ENCODE data around the gene SLC35F4.
"Not testable (repeated sequence)": the region's sequence is repeated elsewhere in the genome, so short reads cannot be mapped to it uniquely, and the experiment has no call there.

Gene SLC35F4

DNA sequence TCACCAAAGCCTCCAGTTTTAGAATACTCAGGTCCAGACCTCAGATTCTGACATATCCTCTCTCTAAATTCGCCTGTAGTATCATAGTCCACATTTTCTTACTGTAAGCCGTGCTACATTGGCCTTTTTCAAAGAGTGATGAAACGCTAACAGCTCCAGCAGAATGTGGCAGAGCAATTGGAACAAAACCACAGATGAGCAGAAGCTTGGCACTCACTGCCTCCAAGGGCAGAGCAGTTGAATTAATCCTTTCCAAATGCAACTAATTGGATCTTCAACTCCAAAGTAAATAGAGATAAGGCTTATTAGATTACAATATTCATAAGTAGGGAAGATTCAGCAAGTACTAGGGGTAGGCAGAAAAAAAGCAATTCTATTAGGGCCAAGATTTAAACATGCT lies 128.3 kb downstream of the SLC35F4 start:
- Mint-ChIP-seq H3K4me3 (no peak overlapping the region), H3K4me1 (ENCODE audit: low read depth) (no peaks in the 10 kb centered on the region)

DNA sequence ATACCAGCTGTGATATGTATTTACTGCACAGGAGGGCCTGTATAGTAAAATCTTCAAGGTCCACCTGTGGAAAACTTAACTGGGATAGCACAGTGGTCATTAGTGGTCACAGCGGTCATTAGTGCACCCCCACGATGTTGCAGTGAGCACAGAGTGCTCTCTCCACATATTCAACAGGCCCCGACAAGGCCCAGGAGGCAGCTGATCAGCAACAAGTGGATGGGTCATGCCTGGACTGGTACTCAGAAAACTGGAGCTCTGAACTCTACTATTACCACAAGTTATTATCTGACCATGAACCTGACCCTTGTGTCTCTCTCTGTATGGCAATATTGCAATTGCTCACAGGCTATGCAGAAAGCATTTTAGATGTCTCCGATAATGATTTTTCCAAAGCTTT lies 129.5 kb downstream of the SLC35F4 start:
- DNase-seq: no peak
- Mint-ChIP-seq H3K4me1 (ENCODE audit: low read depth) (no peaks in the 10 kb centered on the region), H3K36me3 (ENCODE audit: low read depth) (no peaks in the 10 kb centered on the region), H3K4me3 (no peak overlapping the region), H3K27me3 (no peaks in the 10 kb centered on the region), H3K27ac (no peak overlapping the region), H3K9me3 (no peaks in the 10 kb centered on the region)

More for the DNA sequence above, 128.3 kb downstream of the SLC35F4 start:
- H3K36me3 Mint-ChIP-seq (ENCODE audit: low read depth): no peaks in the 10 kb centered on the region
- no peaks in the 10 kb centered on the region for H3K27me3 Mint-ChIP-seq
- no peak overlapping the region for H3K27ac Mint-ChIP-seq
- no peaks in the 10 kb centered on the region for H3K9me3 Mint-ChIP-seq
- DNase-seq: no peak

DNA sequence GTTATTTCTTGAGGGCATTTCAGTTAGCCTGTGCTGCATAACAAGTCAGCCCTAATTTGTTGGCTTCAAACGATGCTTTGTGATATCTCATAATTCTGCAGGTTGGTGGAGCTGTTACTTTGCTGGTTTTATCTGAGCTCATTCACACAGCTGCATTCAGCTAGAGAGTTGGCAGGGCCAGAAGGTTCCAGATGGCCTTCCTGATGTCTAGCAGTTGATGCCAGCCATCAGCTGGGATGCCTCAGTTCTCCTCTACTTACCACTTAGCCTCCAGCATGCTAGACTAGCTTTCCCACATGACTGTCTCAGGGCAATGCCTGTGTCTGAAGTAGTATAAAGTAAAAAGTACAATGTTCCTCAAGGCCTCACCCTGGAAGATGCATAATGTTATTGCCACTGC lies 130.6 kb downstream of the SLC35F4 start:
- Mint-ChIP-seq H3K27ac (no peak overlapping the region), H3K9me3 (no peaks in the 10 kb centered on the region), H3K27me3 (no peaks in the 10 kb centered on the region), H3K4me3 (no peak overlapping the region), H3K36me3 (ENCODE audit: low read depth) (no peaks in the 10 kb centered on the region), H3K4me1 (ENCODE audit: low read depth) (no peaks in the 10 kb centered on the region)
- DNase-seq: no peak

DNA sequence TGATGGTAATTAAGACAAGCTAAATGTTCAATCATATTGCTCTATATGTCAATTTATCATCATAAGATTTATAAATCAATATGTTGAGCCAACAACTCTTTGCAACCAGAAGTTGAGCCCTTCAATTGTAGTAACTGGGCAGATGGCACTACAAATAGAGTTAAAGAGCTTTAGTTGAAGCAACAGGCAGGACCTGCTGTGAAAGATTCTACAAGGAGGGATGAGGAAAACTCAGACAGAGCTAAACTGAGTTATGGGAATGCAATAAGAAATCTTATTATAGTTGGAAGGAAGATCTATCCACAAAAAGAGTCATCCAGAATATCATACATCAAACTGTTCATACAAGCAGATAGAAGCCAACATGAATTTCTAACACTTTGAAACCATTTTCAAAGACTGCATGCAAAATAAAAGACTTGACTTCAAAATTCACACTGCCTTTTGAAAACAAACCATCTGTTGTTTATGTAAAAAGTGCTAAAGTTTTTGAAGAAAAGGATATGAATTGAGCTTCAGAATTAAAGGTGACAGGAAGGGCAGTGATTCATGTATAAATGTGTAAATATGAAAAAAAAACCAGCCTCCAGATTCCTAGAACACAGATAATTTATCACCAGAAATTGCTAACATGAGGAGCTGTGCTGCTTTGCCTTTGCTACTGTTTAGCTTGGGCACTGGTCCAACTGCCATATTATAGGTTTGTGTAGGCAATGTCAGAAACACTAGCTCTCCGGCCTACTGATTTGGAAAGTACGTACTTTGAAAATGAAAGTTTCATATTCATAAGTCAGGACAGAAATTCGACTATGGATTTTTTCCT lies 133.2 kb downstream of the SLC35F4 start:
- Mint-ChIP-seq H3K4me3 (no peak overlapping the region), H3K4me1 (ENCODE audit: low read depth) (no peaks in the 10 kb centered on the region), H3K9me3 (no peaks in the 10 kb centered on the region), H3K27ac (no peak overlapping the region), H3K27me3 (no peaks in the 10 kb centered on the region), H3K36me3 (ENCODE audit: low read depth) (no peaks in the 10 kb centered on the region)
- DNase-seq: no peak

DNA sequence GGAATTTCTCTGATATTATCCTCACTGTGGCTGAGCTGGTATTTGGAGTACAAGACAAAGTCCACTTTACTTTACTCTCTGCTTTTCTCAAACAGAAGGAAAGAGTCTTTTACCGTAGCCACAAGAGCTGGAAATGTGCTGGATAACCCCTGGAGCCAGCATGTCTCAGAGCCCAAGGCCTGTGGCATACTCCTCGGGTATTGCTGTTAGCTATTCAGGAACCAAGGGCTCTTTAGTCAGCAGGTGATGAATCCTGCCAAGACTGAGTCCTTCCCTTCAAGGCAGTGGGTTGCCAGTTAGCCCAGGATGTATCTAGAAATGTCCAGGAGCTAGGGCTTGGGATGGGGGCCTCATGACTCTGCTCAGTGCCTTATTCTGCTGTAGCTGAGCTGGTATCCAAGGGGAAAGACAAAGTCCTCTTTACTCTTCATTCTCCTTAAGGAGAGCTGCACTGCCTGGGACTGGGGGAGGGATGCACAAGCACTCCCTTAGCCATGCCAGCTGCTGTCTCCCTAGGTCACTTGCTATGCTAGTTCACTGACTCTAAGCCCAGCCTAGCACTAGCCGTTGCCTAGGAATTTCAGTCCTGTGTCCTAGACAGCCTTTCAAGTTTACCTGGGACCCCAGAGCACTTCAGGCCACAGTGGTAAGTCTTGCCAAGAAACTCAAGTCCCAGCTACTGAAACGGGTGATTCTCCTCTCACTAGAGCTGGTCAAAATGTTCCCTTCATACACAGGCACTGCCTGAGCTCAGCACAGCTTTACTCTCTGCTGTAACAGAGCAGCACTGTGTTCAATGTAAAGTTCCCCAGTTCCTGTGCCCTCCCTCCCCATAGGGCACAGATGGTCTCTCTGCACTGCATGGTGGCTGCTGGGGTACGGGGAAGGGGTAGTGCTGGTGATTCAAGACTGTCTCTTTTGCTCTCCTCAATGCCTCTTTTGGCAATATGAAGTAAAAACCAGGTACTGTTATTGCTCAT lies 136.4 kb downstream of the SLC35F4 start:
- no peaks in the 10 kb centered on the region for H3K27me3 Mint-ChIP-seq
- DNase-seq: no peak
- peaks cover 4% of the 10 kb centered on the region for H3K9me3 Mint-ChIP-seq
- H3K27ac Mint-ChIP-seq: no peak overlapping the region
- H3K4me1 Mint-ChIP-seq (ENCODE audit: low read depth): no peaks in the 10 kb centered on the region
- no peaks in the 10 kb centered on the region for H3K36me3 Mint-ChIP-seq (ENCODE audit: low read depth)
- no peak overlapping the region for H3K4me3 Mint-ChIP-seq

DNA sequence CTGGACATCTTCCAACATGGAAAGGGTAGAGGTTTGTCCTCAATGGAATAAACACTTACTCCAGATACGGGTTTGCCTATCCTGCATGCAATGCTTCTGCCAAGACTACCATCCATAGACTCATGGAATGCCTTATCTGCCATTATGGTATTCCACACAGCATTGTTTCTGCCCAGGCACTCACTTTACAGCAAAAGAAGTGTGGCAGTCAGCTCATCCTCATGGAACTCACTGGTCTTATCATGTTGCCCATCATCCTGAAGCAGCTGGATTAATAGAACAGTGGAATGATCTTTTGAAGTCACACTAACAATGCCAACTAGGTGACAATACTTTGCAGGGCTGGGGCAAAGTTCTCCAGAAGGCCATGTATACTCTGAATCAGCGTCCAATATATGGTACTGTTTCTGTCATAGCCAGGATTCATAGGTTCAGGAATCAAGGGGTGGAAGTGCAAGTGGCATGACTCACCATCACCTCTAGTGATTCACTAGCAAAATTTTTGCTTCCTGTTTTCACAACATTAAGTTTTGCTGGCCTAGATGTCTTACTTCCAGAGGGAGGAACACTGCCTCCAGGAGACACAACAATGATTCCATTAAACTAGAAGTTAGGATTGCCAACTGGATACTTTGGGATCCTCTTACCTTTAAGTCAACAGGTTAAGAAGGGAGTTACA lies 140.4 kb downstream of the SLC35F4 start:
- no peak overlapping the region for H3K27ac Mint-ChIP-seq
- no peak for DNase-seq
- H3K36me3 Mint-ChIP-seq (ENCODE audit: low read depth): no peaks in the 10 kb centered on the region
- no peaks in the 10 kb centered on the region for H3K27me3 Mint-ChIP-seq
- peaks cover 7% of the 10 kb centered on the region for H3K9me3 Mint-ChIP-seq
- no peak overlapping the region for H3K4me3 Mint-ChIP-seq
- H3K4me1 Mint-ChIP-seq (ENCODE audit: low read depth): no peaks in the 10 kb centered on the region

DNA sequence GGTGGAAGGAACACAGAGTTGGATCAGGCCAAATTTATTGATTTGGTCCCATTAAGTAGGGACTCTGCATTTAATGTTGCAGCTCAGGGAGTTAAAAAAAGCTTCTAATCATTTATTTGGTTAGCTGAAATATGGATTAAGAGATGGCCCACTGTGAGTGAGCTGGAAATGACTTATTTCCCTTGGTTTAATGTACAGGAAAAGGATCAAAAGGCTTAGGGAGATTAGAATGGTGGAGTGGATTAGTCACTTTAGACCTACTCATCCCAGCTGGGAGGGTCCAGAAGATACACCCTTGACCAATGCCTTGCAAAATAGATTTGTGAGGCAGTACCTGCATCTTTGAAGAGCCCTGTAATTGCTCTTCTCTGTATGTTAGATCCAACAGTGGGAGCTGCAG lies 143.8 kb downstream of the SLC35F4 start:
- not testable (repeated sequence) for DNase-seq; H3K9me3 Mint-ChIP-seq; H3K27me3 Mint-ChIP-seq; H3K36me3 Mint-ChIP-seq (ENCODE audit: low read depth); H3K27ac Mint-ChIP-seq; H3K4me3 Mint-ChIP-seq; H3K4me1 Mint-ChIP-seq (ENCODE audit: low read depth)

DNA sequence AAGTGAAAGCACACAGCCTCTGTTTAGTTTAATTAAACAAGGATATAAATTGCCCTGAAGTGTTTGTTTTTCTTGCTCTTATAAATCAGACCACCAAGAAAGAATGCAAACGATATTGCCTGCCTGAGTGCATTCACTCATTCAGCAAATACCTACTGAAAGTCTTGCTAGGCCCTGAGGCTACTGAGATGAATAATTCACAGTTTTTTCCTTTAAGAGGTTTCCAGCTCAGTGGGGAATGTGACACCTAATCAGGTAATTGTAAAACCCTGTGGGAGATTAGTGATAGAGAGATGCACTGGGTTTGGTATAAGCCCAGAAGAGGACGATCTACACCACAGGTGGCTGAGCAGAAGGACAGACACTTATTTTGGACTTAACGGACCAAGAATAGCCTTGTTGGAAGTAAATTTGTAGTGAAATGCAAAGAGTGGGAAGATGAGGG lies 151.4 kb downstream of the SLC35F4 start:
- H3K27me3 Mint-ChIP-seq: no peaks in the 10 kb centered on the region
- peaks cover 10% of the 10 kb centered on the region for H3K9me3 Mint-ChIP-seq
- no peak for DNase-seq
- no peak overlapping the region for H3K4me3 Mint-ChIP-seq
- H3K36me3 Mint-ChIP-seq (ENCODE audit: low read depth): no peaks in the 10 kb centered on the region
- no peaks in the 10 kb centered on the region for H3K4me1 Mint-ChIP-seq (ENCODE audit: low read depth)
- no peak overlapping the region for H3K27ac Mint-ChIP-seq

DNA sequence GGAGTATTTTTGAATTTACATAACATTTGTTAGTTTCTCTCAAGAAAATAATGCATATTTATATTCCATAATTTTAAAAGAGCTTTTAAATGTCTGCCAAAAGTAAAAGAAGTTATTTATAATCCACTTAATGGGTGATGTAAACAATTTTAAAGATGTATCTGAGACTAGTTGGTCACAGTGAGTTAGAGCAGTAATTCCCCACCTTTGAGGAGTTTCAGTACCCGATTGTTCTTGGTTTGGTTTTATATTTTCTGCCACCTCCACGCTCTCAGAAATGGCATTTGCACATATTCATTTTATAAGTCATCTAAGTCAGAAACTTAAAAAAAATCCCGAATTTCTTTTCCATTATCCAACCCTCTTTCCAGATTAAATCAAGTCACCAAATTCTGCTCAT lies 153.2 kb downstream of the SLC35F4 start:
- H3K27me3 Mint-ChIP-seq: no peaks in the 10 kb centered on the region
- no peak overlapping the region for H3K27ac Mint-ChIP-seq

DNA sequence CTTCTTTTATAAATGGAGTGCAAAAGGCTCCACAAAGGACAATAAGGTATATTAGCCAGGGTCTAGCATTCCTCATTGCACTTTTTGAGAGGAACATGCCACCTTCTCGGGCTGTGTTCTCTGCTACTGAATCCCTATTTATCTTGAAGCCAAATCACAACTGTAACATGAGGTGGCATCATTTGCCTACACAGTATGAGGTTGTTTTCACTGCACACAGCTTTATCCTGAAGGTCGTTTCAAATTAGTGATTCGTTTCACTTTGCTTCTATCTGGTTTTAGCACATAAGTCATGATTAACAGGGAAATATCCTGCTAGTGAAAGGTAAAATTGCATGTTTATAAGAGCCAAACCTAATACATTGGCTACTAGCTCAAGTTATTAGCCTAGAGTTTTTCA lies 153.8 kb downstream of the SLC35F4 start:
- Mint-ChIP-seq H3K36me3 (ENCODE audit: low read depth) (no peaks in the 10 kb centered on the region), H3K4me1 (ENCODE audit: low read depth) (no peaks in the 10 kb centered on the region), H3K9me3 (peaks cover 10% of the 10 kb centered on the region), H3K27me3 (no peaks in the 10 kb centered on the region), H3K27ac (no peak overlapping the region), H3K4me3 (no peak overlapping the region)
- DNase-seq: no peak

More for the DNA sequence above, 153.2 kb downstream of the SLC35F4 start:
- no peak for DNase-seq
- no peaks in the 10 kb centered on the region for H3K4me1 Mint-ChIP-seq (ENCODE audit: low read depth)
- H3K4me3 Mint-ChIP-seq: no peak overlapping the region
- no peaks in the 10 kb centered on the region for H3K36me3 Mint-ChIP-seq (ENCODE audit: low read depth)
- peaks cover 10% of the 10 kb centered on the region for H3K9me3 Mint-ChIP-seq

DNA sequence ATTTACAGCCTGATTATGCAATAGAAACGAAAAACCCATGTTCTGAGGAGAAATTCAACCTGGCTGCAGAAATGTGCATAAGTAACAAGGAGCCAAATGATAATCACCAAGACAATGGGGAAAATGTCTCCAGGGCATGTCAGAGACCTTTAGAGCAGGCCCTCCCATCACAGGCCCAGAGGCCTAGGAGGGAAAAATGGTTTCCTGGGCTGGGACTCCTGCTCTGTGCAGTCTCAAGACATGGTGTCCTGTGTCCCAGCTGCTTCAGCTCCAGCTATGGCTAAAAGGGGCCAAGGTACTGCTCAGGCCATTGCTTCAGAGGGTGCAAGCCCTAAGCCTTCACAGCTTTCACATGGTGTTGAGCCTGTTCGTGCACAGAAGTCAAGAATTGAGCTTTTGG lies 156.0 kb downstream of the SLC35F4 start:
- H3K27ac Mint-ChIP-seq: no peak overlapping the region
- H3K9me3 Mint-ChIP-seq: peaks cover 10% of the 10 kb centered on the region
- DNase-seq: no peak
- H3K4me1 Mint-ChIP-seq (ENCODE audit: low read depth): no peaks in the 10 kb centered on the region
- H3K4me3 Mint-ChIP-seq: no peak overlapping the region
- H3K27me3 Mint-ChIP-seq: no peaks in the 10 kb centered on the region
- H3K36me3 Mint-ChIP-seq (ENCODE audit: low read depth): no peaks in the 10 kb centered on the region

DNA sequence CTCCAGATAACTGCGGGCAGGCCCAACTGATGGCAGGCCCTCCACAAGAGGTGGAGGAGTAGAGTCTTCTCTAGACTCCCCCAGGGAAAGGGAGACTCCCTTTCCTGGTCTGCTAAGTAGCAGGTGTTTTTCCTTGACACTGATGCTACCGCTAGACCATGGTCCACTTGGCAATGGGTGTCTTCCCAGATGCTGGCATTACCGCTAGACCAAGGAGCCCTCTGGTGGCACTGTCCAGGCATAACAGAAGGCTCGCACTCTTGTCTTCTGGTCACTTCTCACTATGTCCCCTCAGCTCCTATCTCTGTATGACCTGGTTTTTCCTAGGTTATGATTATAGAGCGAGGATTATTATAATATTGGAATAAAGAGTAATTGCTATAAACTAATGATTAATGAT lies 156.8 kb downstream of the SLC35F4 start:
- not testable (repeated sequence) for H3K36me3 Mint-ChIP-seq (ENCODE audit: low read depth); H3K27ac Mint-ChIP-seq; DNase-seq; H3K4me1 Mint-ChIP-seq (ENCODE audit: low read depth); H3K27me3 Mint-ChIP-seq; H3K4me3 Mint-ChIP-seq
- H3K9me3 Mint-ChIP-seq: peaks cover 10% of the 10 kb centered on the region

DNA sequence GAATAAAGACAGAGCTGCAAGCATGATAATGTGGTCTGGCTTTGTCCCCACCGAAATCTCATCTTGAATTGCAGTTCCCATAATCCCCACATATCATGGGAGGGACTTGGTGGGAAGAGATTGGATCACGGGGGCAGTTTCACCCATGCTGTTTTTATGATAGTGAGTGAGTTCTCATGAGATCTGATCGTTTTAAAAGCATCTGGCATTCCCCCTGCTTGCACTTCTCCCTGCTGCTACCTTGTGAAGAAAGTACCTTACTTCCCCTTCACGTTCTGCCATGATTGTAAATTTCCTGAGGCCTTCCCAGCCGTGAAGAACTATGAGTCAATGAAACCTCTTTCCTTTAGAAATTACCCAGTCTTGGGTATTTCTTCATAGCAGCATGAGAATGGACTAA lies 158.7 kb downstream of the SLC35F4 start:
- Mint-ChIP-seq H3K4me3 (no peak overlapping the region), H3K27ac (no peak overlapping the region), H3K27me3 (no peaks in the 10 kb centered on the region), H3K4me1 (ENCODE audit: low read depth) (no peaks in the 10 kb centered on the region), H3K36me3 (ENCODE audit: low read depth) (no peaks in the 10 kb centered on the region), H3K9me3 (peaks cover 10% of the 10 kb centered on the region)
- DNase-seq: no peak

DNA sequence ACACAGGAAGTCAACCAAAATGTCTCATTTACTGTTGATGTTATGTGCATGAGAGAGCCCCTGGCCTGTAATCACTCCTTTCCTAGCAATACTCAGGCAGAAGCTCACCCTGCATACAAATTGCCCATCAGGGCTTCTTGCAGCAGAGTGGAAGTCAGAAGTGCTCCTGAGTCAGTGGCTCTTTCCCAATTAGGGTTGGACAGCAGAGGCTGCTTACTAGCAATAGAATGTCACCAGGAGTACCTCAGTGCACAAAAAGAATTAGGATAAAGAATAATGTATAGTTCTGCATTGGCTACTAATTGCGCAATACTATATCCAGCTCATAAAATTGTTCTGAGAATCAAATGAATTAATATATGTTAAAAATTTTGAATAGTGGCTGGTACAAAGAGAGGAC lies 161.1 kb downstream of the SLC35F4 start:
- Mint-ChIP-seq H3K9me3 (no peaks in the 10 kb centered on the region), H3K27ac (no peak overlapping the region), H3K36me3 (ENCODE audit: low read depth) (no peaks in the 10 kb centered on the region), H3K27me3 (no peaks in the 10 kb centered on the region), H3K4me3 (no peak overlapping the region), H3K4me1 (ENCODE audit: low read depth) (no peaks in the 10 kb centered on the region)
- no peak for DNase-seq
